H1 (cell line): ENCODE results near the gene SLC6A3. TPM values are rescaled to one million over a fixed set of nuclear protein-coding genes. Genes with fewer than 3 reads are reported as not detected.

ENCODE experiments used
- CTCF ChIA-PET: fragments of 300-600 bp; sonication (Branson Sonifier 250); formaldehyde crosslinking; loops from one replicate; lab custom pipeline; 2021; ENCODE audit not compliant: partially characterized antibody; lab: Charles Lee
- POLR2A ChIA-PET: fragments of 300-600 bp; sonication (Branson Sonifier 250); formaldehyde crosslinking; loops from one replicate; lab custom pipeline; 2021; ENCODE audit warnings: inconsistent platforms; ENCODE audit not compliant: partially characterized antibody; lab: Charles Lee
- DNase-seq, 2 experiments: peaks; one replicate each; pipeline versions ENCODE4 v3.0.0 to v3.0.0-alpha.2; 2010 to 2022; ENCODE audit warnings: low spot score in 2 of 2, low read depth in 1 of 2, mixed read lengths in 1 of 2
- FAIRE-seq: peaks from 2 replicates; lab custom pipeline; 2011; peaks lifted over from hg19 to GRCh38; lab: Jason Lieb, UNC
- H2AFZ ChIP-seq: 2 replicates; pipeline ENCODE4 v1.8.1; 2012; ENCODE audit warnings: low read length, inconsistent platforms
- H2AK5ac ChIP-seq: 2 replicates; pipeline ENCODE4 v1.6.1; 2013; ENCODE audit warnings: low read depth, low read length
- H2BK120ac ChIP-seq: replicated peaks from 2 replicates; pipeline ENCODE3; 2013; ENCODE audit warnings: low read depth, low read length, inconsistent platforms
- H2BK12ac ChIP-seq: 2 replicates; pipeline ENCODE4 v1.6.1; 2013; ENCODE audit warnings: low read depth, low read length
- H2BK15ac ChIP-seq: 2 replicates; pipeline ENCODE4 v1.6.1; 2013; ENCODE audit warnings: low read length
- H2BK20ac ChIP-seq: 2 replicates; pipeline ENCODE4 v1.6.1; 2013; ENCODE audit warnings: low read length
- H2BK5ac ChIP-seq: 2 replicates; pipeline ENCODE4 v1.6.1; 2013; ENCODE audit warnings: low read depth, low read length
- H3K14ac ChIP-seq: 2 replicates; pipeline ENCODE4 v1.6.1; 2013; ENCODE audit warnings: inconsistent platforms; ENCODE audit not compliant: insufficient read length
- H3K18ac ChIP-seq: 2 replicates; pipeline ENCODE4 v1.6.1; 2013; ENCODE audit warnings: low read length; ENCODE audit errors: extremely low read depth
- H3K23ac ChIP-seq: 2 replicates; pipeline ENCODE4 v1.6.1; 2013; ENCODE audit warnings: inconsistent platforms; ENCODE audit not compliant: insufficient read length
- H3K23me2 ChIP-seq: 2 replicates; pipeline ENCODE4 v1.6.1; 2013; ENCODE audit warnings: low read depth, low read length
- H3K27ac ChIP-seq: 2 replicates; pipeline ENCODE4 v1.6.1; 2011; ENCODE audit warnings: low read depth, low read length, inconsistent platforms
- H3K27me3 ChIP-seq, 4 experiments: replicated peaks in 1 of 4; 1 replicate in 1 of 4; 2 replicates in 3 of 4; pipeline versions ENCODE4 v1.6.1 to v1.8.1; 2011 to 2013; ENCODE audit warnings: low read length in 3 of 4, mild to moderate bottlenecking in 3 of 4, inconsistent platforms in 2 of 4, mixed read lengths in 2 of 4, moderate library complexity in 1 of 4; ENCODE audit not compliant: control insufficient read depth in 3 of 4, insufficient read depth in 3 of 4; ENCODE audit errors: extremely low read depth in 1 of 4
- H3K36me3 ChIP-seq, 4 experiments: 2 replicates each; pipeline versions ENCODE4 v1.6.1 to v1.8.1; 2011 to 2013; ENCODE audit warnings: mild to moderate bottlenecking in 4 of 4, low read length in 3 of 4, moderate library complexity in 2 of 4, control low read depth in 1 of 4, inconsistent platforms in 1 of 4; ENCODE audit not compliant: insufficient read depth in 4 of 4, control insufficient read depth in 2 of 4
- H3K4ac ChIP-seq: replicated peaks from 2 replicates; pipeline ENCODE3; 2013; ENCODE audit warnings: low read length, low read depth, mixed read lengths, inconsistent platforms; ENCODE audit not compliant: insufficient read length
- H3K4me1 ChIP-seq, 4 experiments: replicated peaks in 1 of 4; 1 replicate in 1 of 4; 2 replicates in 3 of 4; pipeline versions ENCODE4 v1.6.1 to v1.8.1; 2011 to 2013; ENCODE audit warnings: low read length in 3 of 4, inconsistent platforms in 2 of 4, mixed read lengths in 1 of 4; ENCODE audit not compliant: insufficient read depth in 4 of 4, control insufficient read depth in 3 of 4
- H3K4me2 ChIP-seq, 2 experiments: 2 replicates each; pipeline versions ENCODE4 v1.6.1 to v1.8.1; 2011 to 2013; ENCODE audit warnings: low read depth in 2 of 2, low read length in 2 of 2, control low read depth in 1 of 2, inconsistent platforms in 1 of 2, mild to moderate bottlenecking in 1 of 2; ENCODE audit not compliant: insufficient read depth in 1 of 2
- H3K4me3 ChIP-seq, 4 experiments: fragments of 200-600, 300-600 bp in 1 of 4; sonication (generic), shearing (Covaris generic), sonication (Bioruptor Twin) in 1 of 4; 2 replicates each; pipeline versions ENCODE4 v1.5.1 to v1.8.1; 2011 to 2016; ENCODE audit warnings: low read length in 4 of 4, low read depth in 3 of 4, control low read depth in 2 of 4, inconsistent platforms in 2 of 4, mild to moderate bottlenecking in 2 of 4, mixed read lengths in 1 of 4, moderate library complexity in 1 of 4; ENCODE audit not compliant: insufficient read depth in 2 of 4; ENCODE audit errors: extremely low read depth in 1 of 4
- H3K56ac ChIP-seq: replicated peaks from 2 replicates; pipeline ENCODE3; 2013; ENCODE audit warnings: low read depth, mild to moderate bottlenecking, mixed read lengths, low read length, inconsistent platforms; ENCODE audit not compliant: insufficient read length
- H3K79me1 ChIP-seq: 2 replicates; pipeline ENCODE4 v1.6.1; 2013; ENCODE audit warnings: low read depth, low read length, control low read depth
- H3K79me2 ChIP-seq, 2 experiments: 2 replicates each; pipeline versions ENCODE4 v1.6.1 to v1.8.1; 2012 to 2013; ENCODE audit warnings: low read length in 2 of 2, mild to moderate bottlenecking in 2 of 2, inconsistent platforms in 1 of 2; ENCODE audit not compliant: insufficient read depth in 2 of 2, control insufficient read depth in 1 of 2
- H3K9ac ChIP-seq, 4 experiments: replicated peaks in 1 of 4; 1 replicate in 1 of 4; 2 replicates in 3 of 4; pipeline versions ENCODE4 v1.6.1 to v1.8.1; 2011 to 2013; ENCODE audit warnings: low read depth in 3 of 4, low read length in 3 of 4, control low read depth in 2 of 4, mild to moderate bottlenecking in 2 of 4, moderate library complexity in 2 of 4, inconsistent platforms in 1 of 4; ENCODE audit errors: extremely low read depth in 1 of 4
- H3K9me3 ChIP-seq, 2 experiments: 2 replicates each; pipeline versions ENCODE4 v1.6.1 to v1.8.1; 2012 to 2013; ENCODE audit warnings: mild to moderate bottlenecking in 2 of 2, moderate library complexity in 2 of 2, control low read depth in 1 of 2, inconsistent platforms in 1 of 2, low read depth in 1 of 2, low read length in 1 of 2, mixed read lengths in 1 of 2; ENCODE audit not compliant: insufficient read depth in 2 of 2
- H4K20me1 ChIP-seq, 2 experiments: replicated peaks in 1 of 2; 2 replicates each; pipeline versions ENCODE3 to v1.8.1; 2011 to 2013; ENCODE audit warnings: inconsistent platforms in 2 of 2, low read length in 2 of 2, mild to moderate bottlenecking in 1 of 2; ENCODE audit not compliant: insufficient read depth in 2 of 2, control insufficient read depth in 1 of 2
- H4K5ac ChIP-seq: 2 replicates; pipeline ENCODE4 v1.6.1; 2013; ENCODE audit warnings: low read length, low read depth, mixed read lengths, inconsistent platforms; ENCODE audit not compliant: insufficient read length
- H4K8ac ChIP-seq: 2 replicates; pipeline ENCODE4 v1.8.0; 2013; ENCODE audit warnings: mild to moderate bottlenecking, moderate library complexity, low read length, inconsistent platforms; ENCODE audit not compliant: insufficient read depth; ENCODE audit errors: extremely low read depth
- H4K91ac ChIP-seq: replicated peaks from 2 replicates; pipeline ENCODE3; 2013; ENCODE audit warnings: low read length, mixed read lengths, inconsistent platforms; ENCODE audit not compliant: insufficient read length
- CTCF ChIP-seq, 3 experiments: IDR thresholded peaks; 1 replicate in 2 of 3; 2 replicates in 1 of 3; pipeline versions ENCODE4 v1.5.1 to v1.6.1; 2011; ENCODE audit warnings: low read length in 3 of 3, mild to moderate bottlenecking in 3 of 3, inconsistent platforms in 2 of 3, low read depth in 1 of 3, moderate library complexity in 1 of 3; ENCODE audit not compliant: insufficient read depth in 1 of 3; ENCODE audit errors: control extremely low read depth in 1 of 3
- FOSL1 ChIP-seq: IDR thresholded peaks from 2 replicates; pipeline ENCODE4 v1.6.1; 2011; ENCODE audit warnings: mild to moderate bottlenecking, low read depth, low read length, moderate library complexity; ENCODE audit not compliant: insufficient read depth
- HDAC6 ChIP-seq: IDR thresholded peaks from one replicate; pipeline ENCODE4 v1.7.1; 2012; ENCODE audit warnings: low read depth, mild to moderate bottlenecking, inconsistent platforms, low read length, moderate library complexity
- NRF1 ChIP-seq: IDR thresholded peaks from 2 replicates; pipeline ENCODE4 v1.6.1; 2011; ENCODE audit warnings: mild to moderate bottlenecking, low read depth, low read length, improper control_type of control experiment
- PHF8 ChIP-seq: fragments of 200-600 bp; sonication (generic); conservative IDR thresholded peaks from 2 replicates; pipeline ENCODE4 v1.7.1; 2012; ENCODE audit warnings: low read depth, mild to moderate bottlenecking, inconsistent platforms, low read length, moderate library complexity
- POLR2A ChIP-seq, 2 experiments: IDR thresholded peaks; 1 replicate in 1 of 2; 2 replicates in 1 of 2; pipeline ENCODE4 v1.6.1; 2011; ENCODE audit warnings: low read depth in 2 of 2, low read length in 2 of 2, mild to moderate bottlenecking in 2 of 2; ENCODE audit errors: control extremely low read depth in 1 of 2
- RBBP5 ChIP-seq: IDR thresholded peaks from 2 replicates; pipeline ENCODE4 v1.7.1; 2012; ENCODE audit warnings: low read depth, mild to moderate bottlenecking, inconsistent platforms, low read length, moderate library complexity, borderline replicate concordance
- RNF2 ChIP-seq: fragments of 200-900, 300-1000 bp; sonication (generic); IDR thresholded peaks from 2 replicates; pipeline ENCODE4 v1.7.1; 2016; ENCODE audit warnings: borderline replicate concordance, low read depth, mild to moderate bottlenecking, antibody characterized with exemption, low read length; ENCODE audit not compliant: poor library complexity, severe bottlenecking; ENCODE audit errors: missing control alignments
- WGBS, 2 experiments: shearing (Covaris generic) in 1 of 2; methylation state at CpG; one replicate each; pipeline versions ENCODE4 v1.1.6 to v1.1.7; 2013 to 2015; ENCODE audit warnings: low lambda C conversion rate in 2 of 2, mixed read lengths in 2 of 2, inconsistent platforms in 1 of 2, low coverage in 1 of 2, missing lambda C conversion rate in 1 of 2; ENCODE audit not compliant: insufficient replicate concordance in 2 of 2, insufficient coverage in 1 of 2, insufficient read length in 1 of 2; ENCODE audit errors: extremely low coverage in 1 of 2, missing lambda C conversion rate in 1 of 2; 5-methylcytosine and 5-hydroxymethylcytosine counted together
- polyA plus RNA-seq, 7 experiments: library from polyadenylated mRNA; depleted of rRNA in 3 of 7; stranded (reverse) in 5 of 7; unstranded in 2 of 7; fragments of >200 nt in 5 of 7; fragments of 200-250 nt in 2 of 7; gene quantifications; 1 replicate in 5 of 7; 2 replicates in 1 of 7; 4 replicates in 1 of 7; pipeline versions ENCODE4 v1.2.1 to v1.2.3, GENCODE V29; 2011 to 2013; ENCODE audit warnings: missing spikeins in 2 of 7, mixed read lengths in 2 of 7
- total RNA-seq: library from RNA; stranded (reverse); fragmentation: NEBNext Ultra II Directional; extraction: Animal tissue kit (Norgen Biotek cat#: 25700); gene quantifications from 2 replicates; pipeline ENCODE4 v1.2.1, GENCODE V29; 2021

The SLC6A3 gene
- total and polyA plus RNA-seq, 2 of the 8 experiments (the other 6 are each of a cell fraction or from before 2014, with no cell fraction given) = 0.48 to 0.91 TPM

GRCh38 chr5:1420211-1421195 is 24.7 kb downstream of the SLC6A3 start:
- Histone ChIP-seq H4K5ac (no peak overlapping the region), H4K20me1 (peaks cover 0 to 8% of the 10 kb centered on the region in 2 experiments), H2BK15ac (no peak overlapping the region), H3K36me3 (no peaks in the 10 kb centered on the region), H4K91ac (no peak overlapping the region), H3K4me2 (no peak overlapping the region), H3K23me2 (peaks cover 10% of the 10 kb centered on the region; the same call in 1 of the 2 replicates), H2AFZ (no peak overlapping the region), H3K79me2 (no peaks in the 10 kb centered on the region), H3K23ac (no peak overlapping the region), H3K9ac (no peak overlapping the region; a peak in 1 of 7 replicates), H3K4ac (no peak overlapping the region), H4K8ac (no peak overlapping the region), H2AK5ac (no peak overlapping the region), H3K56ac (no peak overlapping the region), H3K4me3 (no peak overlapping the region), H3K4me1 (no peaks in the 10 kb centered on the region), H2BK20ac (no peak overlapping the region), H2BK12ac (no peak overlapping the region), H3K9me3 (peaks cover 6 to 22% of the 10 kb centered on the region in 2 experiments; a peak in 2 of 4 replicates), H3K14ac (no peak overlapping the region), H2BK120ac (no peak overlapping the region), H3K27me3 (no peaks in the 10 kb centered on the region), H3K18ac (no peak overlapping the region), H3K79me1 (no peaks in the 10 kb centered on the region), H3K27ac (no peak overlapping the region), H2BK5ac (no peak overlapping the region)
- ChIA-PET CTCF (interaction anchor here (1.5 kb wide), 1 partner anchor 17 kb away, joined by 3 read pairs; no protein-coding TSS in a partner anchor), POLR2A (interaction anchor here (0.6 kb wide), 1 partner anchor 89 kb away, joined by 3 read pairs; no protein-coding TSS in a partner anchor)
- 93% methylated on average over 23 of the region's 23 CpGs; no CpG with 5 or more reads in 1 of the 2 experiments for WGBS, 2 experiments
- DNase-seq = no peak
- FAIRE-seq = no peak
- TF ChIP-seq PHF8 (no peak), CTCF (IDR thresholded peaks at IDR 0.05; ENCODE audit: control extremely low read depth in 1 of 3, insufficient read depth in 1 of 3, low read depth in 1 of 3, low read length in 3 of 3) (no peak), RBBP5 (no peak), RNF2 (no peak), POLR2A (IDR thresholded peaks at IDR 0.05; ENCODE audit: control extremely low read depth in 1 of 2, low read depth in 2 of 2, low read length in 2 of 2) (no peak), HDAC6 (no peak), NRF1 (no peak), FOSL1 (no peak)
